ENCODE results near the gene KNSTRN. TPM values are rescaled to one million over a fixed set of nuclear protein-coding genes. Genes with fewer than 3 reads are reported as not detected.
A peak's percentile ranks its signal among the peaks of the same experiment; 100 is the strongest.

The KNSTRN gene
- total RNA-seq, 1 donor from 2014 or later = 30.0 TPM

DNA sequence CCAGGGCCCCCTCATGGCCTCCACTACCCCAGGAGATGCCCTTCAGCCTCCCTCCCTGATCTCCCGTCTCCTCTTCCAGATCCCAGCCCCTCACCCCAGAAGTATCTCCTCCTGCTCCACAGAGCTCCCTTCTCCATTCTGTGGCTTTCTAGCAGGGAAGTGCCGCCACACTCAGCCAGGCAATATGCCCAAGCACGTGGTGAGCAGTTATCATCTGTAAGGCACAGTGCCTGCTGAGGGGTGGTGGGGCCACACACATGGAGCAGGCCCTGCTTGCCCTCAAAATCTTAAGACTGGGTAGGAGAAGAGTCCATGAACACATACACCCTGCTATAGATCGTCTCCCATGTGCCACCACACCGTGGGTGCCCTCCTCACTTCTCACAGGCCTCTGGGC lies 34.0 kb upstream of the KNSTRN start:
- TF ChIP-seq, protein P1, sequence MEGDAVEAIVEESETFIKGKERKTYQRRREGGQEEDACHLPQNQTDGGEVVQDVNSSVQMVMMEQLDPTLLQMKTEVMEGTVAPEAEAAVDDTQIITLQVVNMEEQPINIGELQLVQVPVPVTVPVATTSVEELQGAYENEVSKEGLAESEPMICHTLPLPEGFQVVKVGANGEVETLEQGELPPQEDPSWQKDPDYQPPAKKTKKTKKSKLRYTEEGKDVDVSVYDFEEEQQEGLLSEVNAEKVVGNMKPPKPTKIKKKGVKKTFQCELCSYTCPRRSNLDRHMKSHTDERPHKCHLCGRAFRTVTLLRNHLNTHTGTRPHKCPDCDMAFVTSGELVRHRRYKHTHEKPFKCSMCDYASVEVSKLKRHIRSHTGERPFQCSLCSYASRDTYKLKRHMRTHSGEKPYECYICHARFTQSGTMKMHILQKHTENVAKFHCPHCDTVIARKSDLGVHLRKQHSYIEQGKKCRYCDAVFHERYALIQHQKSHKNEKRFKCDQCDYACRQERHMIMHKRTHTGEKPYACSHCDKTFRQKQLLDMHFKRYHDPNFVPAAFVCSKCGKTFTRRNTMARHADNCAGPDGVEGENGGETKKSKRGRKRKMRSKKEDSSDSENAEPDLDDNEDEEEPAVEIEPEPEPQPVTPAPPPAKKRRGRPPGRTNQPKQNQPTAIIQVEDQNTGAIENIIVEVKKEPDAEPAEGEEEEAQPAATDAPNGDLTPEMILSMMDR (IDR thresholded peaks at IDR 0.05; ENCODE audit: insufficient read depth, low read length, poor library complexity, severe bottlenecking) = no peak
- no peak overlapping the region for H3K4me3 ChIP-seq (ENCODE audit: low read depth, low read length)
- no peaks in the 10 kb centered on the region for H3K36me3 ChIP-seq (ENCODE audit: control insufficient read depth, insufficient read depth, low read length)
- H3K27me3 ChIP-seq (ENCODE audit: control insufficient read depth, insufficient read depth, low read length) = peaks cover 5% of the 10 kb centered on the region
- DNase-seq (ENCODE audit: low read depth) = no peak

DNA sequence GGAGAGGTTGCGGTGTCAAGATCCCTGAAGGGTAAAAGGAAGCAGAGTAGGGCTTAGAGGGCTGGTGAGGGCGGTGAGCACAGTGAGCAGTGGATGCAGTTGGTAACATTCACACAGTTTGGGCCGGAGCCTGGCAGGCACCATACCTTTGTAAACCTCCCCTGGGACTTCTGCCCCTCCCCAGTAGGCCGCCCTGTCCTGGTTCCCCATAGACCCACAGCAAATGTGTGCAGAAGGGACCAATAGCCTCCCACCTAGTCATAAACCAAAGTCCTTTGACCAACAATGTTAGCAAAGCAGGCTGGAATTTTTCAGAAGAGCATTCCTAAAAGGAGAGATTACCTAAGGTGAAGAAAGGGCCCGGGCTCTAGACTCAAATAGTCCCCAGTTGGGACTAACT lies 33.4 kb upstream of the KNSTRN start:
- no peak for DNase-seq (ENCODE audit: low read depth)
- TF ChIP-seq, protein P1 (IDR thresholded peaks at IDR 0.05; ENCODE audit: insufficient read depth, low read length, poor library complexity, severe bottlenecking) = no peak
- H3K36me3 ChIP-seq (ENCODE audit: control insufficient read depth, insufficient read depth, low read length) = no peaks in the 10 kb centered on the region

DNA sequence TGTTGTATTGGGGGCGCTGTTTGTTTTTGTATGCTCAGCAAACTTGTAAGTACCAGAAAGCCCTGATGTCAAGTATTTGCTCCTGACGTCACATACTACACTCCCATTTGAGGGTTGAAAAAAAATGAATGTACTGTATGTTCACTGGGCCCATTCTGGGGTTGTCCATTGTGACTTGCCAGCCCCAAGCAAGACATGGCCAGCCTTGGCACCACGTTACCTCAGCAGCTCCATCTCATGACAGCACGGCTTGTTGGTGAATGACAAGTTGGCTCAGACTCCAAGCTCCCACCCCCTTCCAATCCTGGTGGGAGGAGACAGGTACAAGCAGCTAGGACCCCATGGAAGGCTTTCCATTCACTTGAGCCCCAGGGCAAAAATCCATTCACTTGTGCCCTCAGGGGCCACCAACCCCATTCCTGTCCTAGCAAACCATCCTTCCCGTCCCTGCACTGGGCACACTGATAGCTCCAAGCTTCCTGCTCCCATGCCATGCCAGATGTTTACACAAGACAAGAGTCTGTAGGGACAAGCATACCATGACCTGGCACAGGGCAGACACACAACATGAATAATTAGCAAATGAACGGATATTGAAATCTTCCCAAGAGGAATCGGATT lies 30.1 kb upstream of the KNSTRN start:
- H3K36me3 ChIP-seq (ENCODE audit: control insufficient read depth, insufficient read depth, low read length) = no peaks in the 10 kb centered on the region
- TF ChIP-seq, protein P1 (IDR thresholded peaks at IDR 0.05; ENCODE audit: insufficient read depth, low read length, poor library complexity, severe bottlenecking) = no peak
- no peak for DNase-seq (ENCODE audit: low read depth)
- H3K4me3 ChIP-seq (ENCODE audit: low read depth, low read length) = no peak overlapping the region
- H3K27me3 ChIP-seq (ENCODE audit: control insufficient read depth, insufficient read depth, low read length) = peaks cover 14% of the 10 kb centered on the region

More for the DNA sequence above, 33.4 kb upstream of the KNSTRN start:
- peaks cover 11% of the 10 kb centered on the region for H3K27me3 ChIP-seq (ENCODE audit: control insufficient read depth, insufficient read depth, low read length)
- no peak overlapping the region for H3K4me3 ChIP-seq (ENCODE audit: low read depth, low read length)

DNA sequence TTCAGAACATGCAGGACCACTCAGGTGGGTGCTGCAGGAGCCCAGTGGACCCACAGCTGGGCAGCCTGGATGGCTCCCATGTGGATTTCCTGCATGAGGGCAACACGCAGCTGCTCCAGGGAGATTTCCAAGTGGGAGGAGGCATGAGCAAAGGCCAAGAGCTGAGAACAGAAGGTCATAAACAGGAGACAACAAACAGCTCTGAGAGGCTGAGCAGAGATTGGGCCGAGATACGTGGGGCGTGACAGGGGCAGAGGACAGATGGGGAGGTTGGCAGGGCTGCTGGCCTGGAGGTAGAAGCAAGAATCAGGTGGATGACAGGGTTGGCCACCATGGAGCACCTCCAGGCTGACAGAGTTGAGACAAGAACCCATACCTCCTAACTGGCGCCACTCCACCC lies 28.8 kb upstream of the KNSTRN start:
- TF ChIP-seq, protein P1 (IDR thresholded peaks at IDR 0.05; ENCODE audit: insufficient read depth, low read length, poor library complexity, severe bottlenecking) = no peak
- Histone ChIP-seq H3K36me3 (ENCODE audit: control insufficient read depth, insufficient read depth, low read length) (no peaks in the 10 kb centered on the region), H3K4me3 (ENCODE audit: low read depth, low read length) (no peak overlapping the region), H3K27me3 (ENCODE audit: control insufficient read depth, insufficient read depth, low read length) (peaks cover 18% of the 10 kb centered on the region)
- no peak for DNase-seq (ENCODE audit: low read depth)

DNA sequence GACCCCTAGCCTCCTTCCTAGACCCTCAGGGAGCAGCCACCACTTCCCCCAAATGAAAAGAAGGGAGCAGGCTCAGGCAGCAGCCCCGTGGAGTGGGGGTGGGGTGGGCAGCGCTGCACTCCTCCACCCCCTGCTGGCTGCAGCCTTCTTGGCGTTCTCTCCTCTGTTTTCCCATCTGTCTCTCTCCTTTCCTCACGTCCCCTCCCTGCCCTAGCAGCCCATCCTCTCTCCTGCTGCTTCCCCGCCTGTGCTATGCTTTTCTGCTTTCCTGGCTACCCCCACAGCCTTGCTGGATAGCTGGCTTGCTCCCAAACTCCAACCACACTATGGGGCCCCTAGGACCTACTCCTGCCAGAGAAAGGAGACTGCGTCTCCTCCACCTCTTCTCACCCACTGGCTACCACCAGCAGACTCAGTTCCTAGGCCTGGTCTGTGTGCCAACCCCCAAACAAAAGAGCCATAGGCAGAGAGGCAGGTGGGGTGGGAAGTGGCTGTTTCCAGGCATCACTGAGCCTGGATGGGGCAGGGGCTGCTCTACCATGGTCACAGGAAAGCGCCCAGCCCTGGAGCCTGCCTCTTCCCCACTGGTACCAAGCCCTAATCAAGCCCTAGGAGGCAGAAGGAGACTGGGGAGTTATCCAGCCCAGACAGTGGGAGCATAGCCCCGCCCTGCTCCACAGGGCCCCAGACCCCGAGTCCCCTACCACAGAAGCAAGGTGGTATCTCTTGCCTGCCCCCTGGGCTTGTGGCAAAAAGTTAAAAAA lies 27.9 kb upstream of the KNSTRN start:
- peaks cover 24% of the 10 kb centered on the region for H3K27me3 ChIP-seq (ENCODE audit: control insufficient read depth, insufficient read depth, low read length)
- no peak overlapping the region for H3K4me3 ChIP-seq (ENCODE audit: low read depth, low read length)
- TF ChIP-seq, protein P1 (IDR thresholded peaks at IDR 0.05; ENCODE audit: insufficient read depth, low read length, poor library complexity, severe bottlenecking) = peak; percentile 74
- no peaks in the 10 kb centered on the region for H3K36me3 ChIP-seq (ENCODE audit: control insufficient read depth, insufficient read depth, low read length)
- no peak for DNase-seq (ENCODE audit: low read depth)

All from kidney epithelial cell (primary cell).